Measurements from ENCODE around the gene CPTP. TPM values are rescaled to one million over a fixed set of nuclear protein-coding genes. Genes with fewer than 3 reads are reported as not detected.

CPTP gene
- total and polyA plus RNA-seq, 2 of the 13 experiments (the other 11 are each of a cell fraction or from before 2014, with no cell fraction given): 5.5 to 9.3 TPM

DNA sequence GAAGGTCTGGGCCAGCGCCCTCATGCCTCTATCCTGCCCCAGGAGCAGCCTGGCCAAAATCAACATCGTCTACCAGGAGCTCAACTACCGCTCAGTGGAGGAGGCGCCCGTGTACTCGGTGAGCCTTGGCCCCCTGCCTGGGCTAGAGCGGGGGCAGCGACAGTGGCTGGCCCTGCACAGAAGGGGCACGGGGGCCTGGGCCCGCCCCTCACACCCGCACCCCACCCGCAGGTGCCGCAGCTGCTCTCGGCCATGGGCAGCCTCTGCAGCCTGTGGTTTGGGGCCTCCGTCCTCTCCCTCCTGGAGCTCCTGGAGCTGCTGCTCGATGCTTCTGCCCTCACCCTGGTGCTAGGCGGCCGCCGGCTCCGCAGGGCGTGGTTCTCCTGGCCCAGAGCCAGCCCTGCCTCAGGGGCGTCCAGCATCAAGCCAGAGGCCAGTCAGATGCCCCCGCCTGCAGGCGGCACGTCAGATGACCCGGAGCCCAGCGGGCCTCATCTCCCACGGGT lies 33.5 kb upstream of the CPTP start (continued):
- TF ChIP-seq, protein P1, sequence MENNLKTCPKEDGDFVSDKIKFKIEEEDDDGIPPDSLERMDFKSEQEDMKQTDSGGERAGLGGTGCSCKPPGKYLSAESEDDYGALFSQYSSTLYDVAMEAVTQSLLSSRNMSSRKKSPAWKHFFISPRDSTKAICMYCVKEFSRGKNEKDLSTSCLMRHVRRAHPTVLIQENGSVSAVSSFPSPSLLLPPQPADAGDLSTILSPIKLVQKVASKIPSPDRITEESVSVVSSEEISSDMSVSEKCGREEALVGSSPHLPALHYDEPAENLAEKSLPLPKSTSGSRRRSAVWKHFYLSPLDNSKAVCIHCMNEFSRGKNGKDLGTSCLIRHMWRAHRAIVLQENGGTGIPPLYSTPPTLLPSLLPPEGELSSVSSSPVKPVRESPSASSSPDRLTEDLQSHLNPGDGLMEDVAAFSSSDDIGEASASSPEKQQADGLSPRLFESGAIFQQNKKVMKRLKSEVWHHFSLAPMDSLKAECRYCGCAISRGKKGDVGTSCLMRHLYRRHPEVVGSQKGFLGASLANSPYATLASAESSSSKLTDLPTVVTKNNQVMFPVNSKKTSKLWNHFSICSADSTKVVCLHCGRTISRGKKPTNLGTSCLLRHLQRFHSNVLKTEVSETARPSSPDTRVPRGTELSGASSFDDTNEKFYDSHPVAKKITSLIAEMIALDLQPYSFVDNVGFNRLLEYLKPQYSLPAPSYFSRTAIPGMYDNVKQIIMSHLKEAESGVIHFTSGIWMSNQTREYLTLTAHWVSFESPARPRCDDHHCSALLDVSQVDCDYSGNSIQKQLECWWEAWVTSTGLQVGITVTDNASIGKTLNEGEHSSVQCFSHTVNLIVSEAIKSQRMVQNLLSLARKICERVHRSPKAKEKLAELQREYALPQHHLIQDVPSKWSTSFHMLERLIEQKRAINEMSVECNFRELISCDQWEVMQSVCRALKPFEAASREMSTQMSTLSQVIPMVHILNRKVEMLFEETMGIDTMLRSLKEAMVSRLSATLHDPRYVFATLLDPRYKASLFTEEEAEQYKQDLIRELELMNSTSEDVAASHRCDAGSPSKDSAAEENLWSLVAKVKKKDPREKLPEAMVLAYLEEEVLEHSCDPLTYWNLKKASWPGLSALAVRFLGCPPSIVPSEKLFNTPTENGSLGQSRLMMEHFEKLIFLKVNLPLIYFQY (CRISPR knock-in tag; IDR thresholded peaks at IDR 0.05; ENCODE audit: borderline replicate concordance): no peak
- TF ChIP-seq TARDBP (CRISPR knock-in tag; IDR thresholded peaks at IDR 0.05) (no peak), PHF5A (CRISPR knock-in tag; IDR thresholded peaks at IDR 0.05; ENCODE audit: low read depth, unreplicated experiment) (no peak), FOSL2 (CRISPR knock-in tag; IDR thresholded peaks at IDR 0.05) (no peak), ZNF674 (CRISPR knock-in tag; IDR thresholded peaks at IDR 0.05; ENCODE audit: low read depth) (no peak), FIP1L1 (IDR thresholded peaks at IDR 0.05; ENCODE audit: borderline replicate concordance, insufficient read depth, low read depth, low read length) (no peak), AGO1 (IDR thresholded peaks at IDR 0.05; ENCODE audit: low read depth, low read length, poor library complexity, severe bottlenecking) (peak; percentile 93), EP300 (IDR thresholded peaks at IDR 0.05; ENCODE audit: low read depth in 2 of 2, low read length in 2 of 2) (no peak), EP300 (CRISPR knock-in tag; IDR thresholded peaks at IDR 0.05; ENCODE audit: borderline replicate concordance) (no peak)
- TF ChIP-seq, protein P2, sequence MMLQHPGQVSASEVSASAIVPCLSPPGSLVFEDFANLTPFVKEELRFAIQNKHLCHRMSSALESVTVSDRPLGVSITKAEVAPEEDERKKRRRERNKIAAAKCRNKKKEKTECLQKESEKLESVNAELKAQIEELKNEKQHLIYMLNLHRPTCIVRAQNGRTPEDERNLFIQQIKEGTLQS (CRISPR knock-in tag; IDR thresholded peaks at IDR 0.05): no peak
